Measurements from ENCODE around the gene ZP1.

Gene ZP1

GRCh38 chr11:60844870-60845221 lies 22.5 kb upstream of the ZP1 start:
- no peak for DNase-seq

GRCh38 chr11:60845338-60845737 lies 22.0 kb upstream of the ZP1 start:
- DNase-seq, result no peak

GRCh38 chr11:60847281-60847680 lies 20.1 kb upstream of the ZP1 start:
- DNase-seq, result no peak

GRCh38 chr11:60847896-60848295 lies 19.4 kb upstream of the ZP1 start:
- no peak for DNase-seq

- DNase-seq, result no peak
Observed at GRCh38 chr11:60848714-60849151, 18.6 kb upstream of the ZP1 start.

GRCh38 chr11:60849641-60850520 lies 17.5 kb upstream of the ZP1 start:
- no peak for DNase-seq

- DNase-seq, result no peak
Observed at GRCh38 chr11:60851327-60852104, 15.8 kb upstream of the ZP1 start.

GRCh38 chr11:60852117-60852981 lies 15.0 kb upstream of the ZP1 start:
- DNase-seq, result no peak

- DNase-seq, result no peak
Observed at GRCh38 chr11:60852982-60853950, 14.1 kb upstream of the ZP1 start.

GRCh38 chr11:60854140-60854846 lies 13.0 kb upstream of the ZP1 start:
- no peak for DNase-seq

- no peak for DNase-seq
Observed at GRCh38 chr11:60854847-60855725, 12.3 kb upstream of the ZP1 start.

GRCh38 chr11:60855726-60856633 lies 11.4 kb upstream of the ZP1 start, which contains the start of gene PTGDR2:
Gene PTGDR2, minus strand, starts transcription at chr11:60855950. Its CDS starts 2,228 bp downstream, at chr11:60853722.
- no peak for DNase-seq

GRCh38 chr11:60857378-60858232 lies 9.7 kb upstream of the ZP1 start:
- peak; percentile 30 for DNase-seq

- DNase-seq, result no peak
Observed at GRCh38 chr11:60858236-60858635, 9.1 kb upstream of the ZP1 start.

- no peak for DNase-seq
Observed at GRCh38 chr11:60858731-60859464, 8.4 kb upstream of the ZP1 start.

GRCh38 chr11:60859616-60860250 lies 7.6 kb upstream of the ZP1 start:
- DNase-seq, result no peak

- DNase-seq, result no peak
Observed at GRCh38 chr11:60860943-60861342, 6.4 kb upstream of the ZP1 start.

All from fibroblast of skin of right biceps (primary cell).